GM20431 (cell line): Measurements from ENCODE around the gene THBS2.
"Not testable (repeated sequence)": the region's sequence is repeated elsewhere in the genome, so short reads cannot be mapped to it uniquely, and the experiment has no call there.

Source experiments
- in situ Hi-C: fragments of 300-500 bp; cut with MseI, MboI; formaldehyde crosslinking; loops from one replicate; pipeline ENCODE4 v1.15.0; 2020; ENCODE audit warnings: low sequenced_read_pairs; ENCODE audit not compliant: unreplicated experiment

THBS2 gene

GRCh38 chr6:169214789-169215188, 38.9 kb downstream of the THBS2 start:
- in situ Hi-C loops, result not testable (repeated sequence)

- in situ Hi-C loops, result no loop called here
Observed at GRCh38 chr6:169213814-169214520, 39.7 kb downstream of the THBS2 start.

- in situ Hi-C loops, result no loop called here
Observed at GRCh38 chr6:169212897-169213813, 40.5 kb downstream of the THBS2 start.

GRCh38 chr6:169212436-169212835, 41.2 kb downstream of the THBS2 start:
- in situ Hi-C loops, result no loop called here

GRCh38 chr6:169211881-169212280, 41.8 kb downstream of the THBS2 start:
- in situ Hi-C loops, result no loop called here

GRCh38 chr6:169210611-169211010, 43.0 kb downstream of the THBS2 start:
- in situ Hi-C loops, result no loop called here

- in situ Hi-C loops, result no loop called here
Observed at GRCh38 chr6:169208011-169208410, 45.6 kb downstream of the THBS2 start.

- in situ Hi-C loops, result no loop called here
Observed at GRCh38 chr6:169207482-169207881, 46.2 kb downstream of the THBS2 start.

GRCh38 chr6:169205176-169206160, 48.2 kb downstream of the THBS2 start:
- in situ Hi-C loops, result no loop called here

- in situ Hi-C loops, result no loop called here
Observed at GRCh38 chr6:169204167-169204566, 49.5 kb downstream of the THBS2 start.

- in situ Hi-C loops, result no loop called here
Observed at GRCh38 chr6:169201985-169202384, 51.7 kb downstream of the THBS2 start.

GRCh38 chr6:169200893-169201514, 52.6 kb downstream of the THBS2 start:
- in situ Hi-C loops, result no loop called here

GRCh38 chr6:169199625-169200335, 53.9 kb downstream of the THBS2 start:
- in situ Hi-C loops, result no loop called here

- in situ Hi-C loops, result no loop called here
Observed at GRCh38 chr6:169198885-169199284, 54.8 kb downstream of the THBS2 start.

- in situ Hi-C loops, result not testable (repeated sequence)
Observed at GRCh38 chr6:169197929-169198328, 55.7 kb downstream of the THBS2 start.

GRCh38 chr6:169196279-169196678, 57.4 kb downstream of the THBS2 start:
- in situ Hi-C loops, result not testable (repeated sequence)

GRCh38 chr6:169194737-169195136, 58.9 kb downstream of the THBS2 start:
- in situ Hi-C loops, result no loop called here

GRCh38 chr6:169190970-169191369, 62.7 kb downstream of the THBS2 start:
- in situ Hi-C loops, result no loop called here

- in situ Hi-C loops, result no loop called here
Observed at GRCh38 chr6:169190144-169190584, 63.5 kb downstream of the THBS2 start.
